H9 (cell line): Measurements from ENCODE around the gene ZNF816. TPM values are rescaled to one million over a fixed set of nuclear protein-coding genes. Genes with fewer than 3 reads are reported as not detected.
"Not testable (repeated sequence)": the region's sequence is repeated elsewhere in the genome, so short reads cannot be mapped to it uniquely, and the experiment has no call there.

Experiments used
- DNase-seq: peaks from one replicate; pipeline ENCODE4 v3.0.0-alpha.2; 2017
- H2AFZ ChIP-seq: one replicate; pipeline ENCODE4 v1.6.1; 2013; ENCODE audit warnings: mild to moderate bottlenecking, low read length, control low read depth, moderate library complexity
- H2AK5ac ChIP-seq: 2 replicates; pipeline ENCODE4 v1.6.1; 2013; ENCODE audit warnings: low read length, control low read depth, mixed read lengths; ENCODE audit not compliant: insufficient read length
- H2BK120ac ChIP-seq: one replicate; pipeline ENCODE4 v1.6.1; 2013; ENCODE audit warnings: low read depth, mild to moderate bottlenecking, low read length, control low read depth, inconsistent platforms; ENCODE audit not compliant: poor library complexity, severe bottlenecking
- H2BK12ac ChIP-seq: 2 replicates; pipeline ENCODE4 v1.6.1; 2013; ENCODE audit warnings: low read length, control low read depth, mixed read lengths, low read depth; ENCODE audit not compliant: insufficient read length
- H2BK15ac ChIP-seq: 2 replicates; pipeline ENCODE4 v1.6.1; 2013; ENCODE audit warnings: low read depth, low read length, control low read depth
- H2BK20ac ChIP-seq: one replicate; pipeline ENCODE4 v1.6.1; 2013; ENCODE audit warnings: low read depth, mild to moderate bottlenecking, low read length, control low read depth, inconsistent platforms; ENCODE audit not compliant: poor library complexity, severe bottlenecking
- H2BK5ac ChIP-seq: 2 replicates; pipeline ENCODE4 v1.6.1; 2013; ENCODE audit warnings: low read length, control low read depth, mixed read lengths; ENCODE audit not compliant: insufficient read length
- H3K14ac ChIP-seq: 2 replicates; pipeline ENCODE4 v1.6.1; 2013; ENCODE audit warnings: low read length, control low read depth; ENCODE audit not compliant: insufficient read depth
- H3K18ac ChIP-seq: 2 replicates; pipeline ENCODE4 v1.6.1; 2013; ENCODE audit warnings: low read depth, mild to moderate bottlenecking, mixed read lengths, low read length, control low read depth; ENCODE audit not compliant: insufficient read length
- H3K23ac ChIP-seq: 2 replicates; pipeline ENCODE4 v1.6.1; 2013; ENCODE audit warnings: low read length, control low read depth, mixed read lengths, low read depth; ENCODE audit not compliant: insufficient read length
- H3K23me2 ChIP-seq: 2 replicates; pipeline ENCODE4 v1.6.1; 2013; ENCODE audit warnings: low read depth, mild to moderate bottlenecking, mixed read lengths, low read length, control low read depth; ENCODE audit not compliant: insufficient read length, poor library complexity, severe bottlenecking
- H3K27ac ChIP-seq: 2 replicates; pipeline ENCODE4 v1.5.1; 2013; ENCODE audit warnings: low read length, control low read depth, mixed read lengths, low read depth; ENCODE audit not compliant: insufficient read length
- H3K27me3 ChIP-seq: 2 replicates; pipeline ENCODE4 v1.6.1; 2013; ENCODE audit warnings: low read length, control low read depth, inconsistent platforms; ENCODE audit not compliant: insufficient read depth
- H3K4ac ChIP-seq: 2 replicates; pipeline ENCODE4 v1.6.1; 2013; ENCODE audit warnings: low read depth, mild to moderate bottlenecking, control low read depth, inconsistent platforms, low read length, moderate library complexity
- H3K4me1 ChIP-seq: 2 replicates; pipeline ENCODE4 v1.6.1; 2013; ENCODE audit warnings: low read length, control low read depth, inconsistent platforms; ENCODE audit not compliant: insufficient read depth
- H3K4me2 ChIP-seq: 2 replicates; pipeline ENCODE4 v1.6.1; 2013; ENCODE audit warnings: low read length, control low read depth, mixed read lengths; ENCODE audit not compliant: insufficient read length, insufficient read depth
- H3K56ac ChIP-seq: 2 replicates; pipeline ENCODE4 v1.6.1; 2013; ENCODE audit warnings: low read depth, mild to moderate bottlenecking, mixed read lengths, low read length, control low read depth; ENCODE audit not compliant: insufficient read length
- H3K79me1 ChIP-seq: 2 replicates; pipeline ENCODE4 v1.6.1; 2013; ENCODE audit warnings: low read depth, mild to moderate bottlenecking, moderate library complexity, low read length, control low read depth, inconsistent platforms; ENCODE audit not compliant: insufficient read depth, poor library complexity, severe bottlenecking
- H3K79me2 ChIP-seq: 2 replicates; pipeline ENCODE4 v1.6.1; 2013; ENCODE audit warnings: low read length, control low read depth, inconsistent platforms; ENCODE audit not compliant: insufficient read depth
- H3K9ac ChIP-seq: 2 replicates; pipeline ENCODE4 v1.6.1; 2013; ENCODE audit warnings: low read length, control low read depth, mixed read lengths; ENCODE audit not compliant: insufficient read length; ENCODE audit errors: extremely low read depth
- H3K9me3 ChIP-seq: one replicate; pipeline ENCODE4 v1.6.1; 2013; ENCODE audit warnings: low read depth, low read length, inconsistent platforms; ENCODE audit not compliant: control insufficient read depth
- H3T11ph ChIP-seq: one replicate; pipeline ENCODE4 v1.6.1; 2013; ENCODE audit warnings: mild to moderate bottlenecking, low read length, control low read depth, inconsistent platforms
- H4K20me1 ChIP-seq: one replicate; pipeline ENCODE4 v1.6.1; 2013; ENCODE audit not compliant: control insufficient read depth, insufficient read length, insufficient read depth
- H4K5ac ChIP-seq: 2 replicates; pipeline ENCODE4 v1.6.1; 2013; ENCODE audit warnings: low read depth, mild to moderate bottlenecking, mixed read lengths, low read length, control low read depth; ENCODE audit not compliant: insufficient read length
- H4K8ac ChIP-seq: replicated peaks from 2 replicates; pipeline ENCODE4 v1.6.1; 2013; ENCODE audit warnings: low read length, control low read depth, mixed read lengths, low read depth; ENCODE audit not compliant: insufficient read length
- H4K91ac ChIP-seq: 2 replicates; pipeline ENCODE4 v1.6.1; 2013; ENCODE audit warnings: low read depth, mild to moderate bottlenecking, moderate library complexity, mixed read lengths, low read length, control low read depth; ENCODE audit not compliant: insufficient read length
- H3K27ac Mint-ChIP-seq, 3 experiments: 2 replicates in 2 of 3; 3 replicates in 1 of 3; pipeline ENCODE4 v1.8.0; 2020 to 2021; ENCODE audit warnings: mixed read lengths in 3 of 3, mild to moderate bottlenecking in 1 of 3, moderate library complexity in 1 of 3
- H3K27me3 Mint-ChIP-seq: 2 replicates; pipeline ENCODE4 v1.8.0; 2021; ENCODE audit warnings: low read depth, mild to moderate bottlenecking, moderate library complexity, mixed read lengths
- H3K36me3 Mint-ChIP-seq, 3 experiments: 2 replicates in 2 of 3; 3 replicates in 1 of 3; pipeline ENCODE4 v1.8.0; 2020 to 2021; ENCODE audit warnings: low read depth in 3 of 3, mixed read lengths in 3 of 3; ENCODE audit not compliant: insufficient read depth in 1 of 3
- H3K4me1 Mint-ChIP-seq, 2 experiments: 2 replicates each; pipeline ENCODE4 v1.8.0; 2020; ENCODE audit warnings: mixed read lengths in 2 of 2
- H3K4me3 Mint-ChIP-seq, 2 experiments: 2 replicates in 1 of 2; 3 replicates in 1 of 2; pipeline ENCODE4 v1.8.0; 2020 to 2021; ENCODE audit warnings: mild to moderate bottlenecking in 2 of 2, mixed read lengths in 2 of 2, moderate library complexity in 1 of 2
- H3K9me3 Mint-ChIP-seq, 2 experiments: 2 replicates in 1 of 2; 3 replicates in 1 of 2; pipeline ENCODE4 v1.8.0; 2020; ENCODE audit warnings: mild to moderate bottlenecking in 2 of 2, mixed read lengths in 2 of 2, moderate library complexity in 1 of 2
- WGBS: extraction: QIAGEN DNeasy Blood & Tissue Kit; methylation state at CpG from one replicate; pipeline ENCODE4 v1.1.7; 2013; ENCODE audit warnings: missing lambda C conversion rate, low lambda C conversion rate, mixed read lengths; ENCODE audit not compliant: insufficient read length; ENCODE audit errors: extremely low coverage; 5-methylcytosine and 5-hydroxymethylcytosine counted together
- total RNA-seq: library from RNA; stranded (reverse); gene quantifications from 2 replicates; pipeline ENCODE4 v1.2.1, GENCODE V29; 2021
- TF ChIP-seq, protein P1 (sequence below): fragments of 200-600 bp; sonication (generic); conservative IDR thresholded peaks from 3 replicates; pipeline ENCODE4 v1.8.0; 2021; ENCODE audit warnings: antibody characterized with exemption, mild to moderate bottlenecking

ZNF816 gene
- total RNA-seq, 1 experiment from 2014 or later: 15.1 TPM

DNA sequence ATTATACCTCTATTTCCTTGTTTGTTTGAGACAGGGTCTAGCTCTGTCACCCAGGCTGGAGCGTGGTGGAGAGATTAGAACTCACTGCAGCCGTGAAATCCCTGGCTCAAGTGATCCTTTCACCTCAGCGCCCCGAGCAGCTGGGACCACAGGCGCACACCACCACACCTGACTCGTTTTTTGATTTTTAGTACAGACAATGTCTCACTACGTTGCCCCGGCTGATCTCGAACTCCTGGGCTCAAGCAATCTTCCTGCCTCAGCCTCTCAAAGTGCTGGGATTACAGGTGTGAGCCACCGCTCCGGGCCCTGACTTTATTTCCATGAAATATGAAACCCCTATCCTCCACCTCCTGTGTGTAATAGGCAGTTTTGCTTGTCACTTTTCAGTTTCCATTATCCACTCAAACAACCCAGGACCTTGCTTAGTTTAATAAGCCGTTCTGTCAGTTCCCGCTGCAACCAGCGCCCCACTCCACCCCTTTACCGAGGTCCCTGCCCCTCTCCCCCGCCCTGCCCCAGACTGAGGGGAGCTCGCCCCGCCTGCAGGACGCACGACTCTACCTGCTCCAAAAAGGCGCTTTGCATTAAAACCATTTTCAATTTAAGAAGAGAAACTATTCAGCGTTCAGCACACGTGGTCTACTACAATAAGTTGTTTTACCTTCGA is 16.9 kb downstream of the ZNF816 start:
- Mint-ChIP-seq H3K27me3 (no peaks in the 10 kb centered on the region), H3K36me3 (peaks cover 25 to 29% (median 27%) of the 10 kb centered on the region in 3 experiments), H3K4me3 (peak overlapping the region; percentile 56 to 75), H3K27ac (peak overlapping the region in 2 of 3 experiments; percentile 74 to 97; a peak in 4 of 7 replicates), H3K9me3 (peaks cover 29 to 30% of the 10 kb centered on the region in 2 experiments), H3K4me1 (peaks cover 34 to 43% of the 10 kb centered on the region in 2 experiments)
- Histone ChIP-seq H3K23ac (no peak overlapping the region), H3K9me3 (peaks cover 24% of the 10 kb centered on the region), H4K91ac (no peak overlapping the region), H3K14ac (no peak overlapping the region), H3K56ac (no peak overlapping the region), H3K4me1 (peaks cover 6% of the 10 kb centered on the region; the same call in 1 of the 2 replicates), H3K27me3 (no peaks in the 10 kb centered on the region), H3K18ac (no peak overlapping the region), H3T11ph (no peak overlapping the region), H3K4me2 (peak overlapping the region; percentile 64), H4K5ac (no peak overlapping the region), H2BK120ac (no peak overlapping the region), H3K79me2 (no peaks in the 10 kb centered on the region), H3K79me1 (no peaks in the 10 kb centered on the region), H3K4ac (no peak overlapping the region), H2BK5ac (no peak overlapping the region), H3K9ac (no peak overlapping the region), H2AFZ (no peak overlapping the region), H4K20me1 (no peaks in the 10 kb centered on the region), H2BK12ac (no peak overlapping the region), H2AK5ac (no peak overlapping the region), H3K23me2 (peaks cover 4% of the 10 kb centered on the region), H2BK20ac (no peak overlapping the region), H4K8ac (no peak overlapping the region), H2BK15ac (no peak overlapping the region), H3K27ac (no peak overlapping the region)
- TF ChIP-seq, protein P1, sequence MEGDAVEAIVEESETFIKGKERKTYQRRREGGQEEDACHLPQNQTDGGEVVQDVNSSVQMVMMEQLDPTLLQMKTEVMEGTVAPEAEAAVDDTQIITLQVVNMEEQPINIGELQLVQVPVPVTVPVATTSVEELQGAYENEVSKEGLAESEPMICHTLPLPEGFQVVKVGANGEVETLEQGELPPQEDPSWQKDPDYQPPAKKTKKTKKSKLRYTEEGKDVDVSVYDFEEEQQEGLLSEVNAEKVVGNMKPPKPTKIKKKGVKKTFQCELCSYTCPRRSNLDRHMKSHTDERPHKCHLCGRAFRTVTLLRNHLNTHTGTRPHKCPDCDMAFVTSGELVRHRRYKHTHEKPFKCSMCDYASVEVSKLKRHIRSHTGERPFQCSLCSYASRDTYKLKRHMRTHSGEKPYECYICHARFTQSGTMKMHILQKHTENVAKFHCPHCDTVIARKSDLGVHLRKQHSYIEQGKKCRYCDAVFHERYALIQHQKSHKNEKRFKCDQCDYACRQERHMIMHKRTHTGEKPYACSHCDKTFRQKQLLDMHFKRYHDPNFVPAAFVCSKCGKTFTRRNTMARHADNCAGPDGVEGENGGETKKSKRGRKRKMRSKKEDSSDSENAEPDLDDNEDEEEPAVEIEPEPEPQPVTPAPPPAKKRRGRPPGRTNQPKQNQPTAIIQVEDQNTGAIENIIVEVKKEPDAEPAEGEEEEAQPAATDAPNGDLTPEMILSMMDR: no peak
- DNase-seq: peak; percentile 73
- no CpG with 5 or more reads among the region's 24 CpGs for WGBS

DNA sequence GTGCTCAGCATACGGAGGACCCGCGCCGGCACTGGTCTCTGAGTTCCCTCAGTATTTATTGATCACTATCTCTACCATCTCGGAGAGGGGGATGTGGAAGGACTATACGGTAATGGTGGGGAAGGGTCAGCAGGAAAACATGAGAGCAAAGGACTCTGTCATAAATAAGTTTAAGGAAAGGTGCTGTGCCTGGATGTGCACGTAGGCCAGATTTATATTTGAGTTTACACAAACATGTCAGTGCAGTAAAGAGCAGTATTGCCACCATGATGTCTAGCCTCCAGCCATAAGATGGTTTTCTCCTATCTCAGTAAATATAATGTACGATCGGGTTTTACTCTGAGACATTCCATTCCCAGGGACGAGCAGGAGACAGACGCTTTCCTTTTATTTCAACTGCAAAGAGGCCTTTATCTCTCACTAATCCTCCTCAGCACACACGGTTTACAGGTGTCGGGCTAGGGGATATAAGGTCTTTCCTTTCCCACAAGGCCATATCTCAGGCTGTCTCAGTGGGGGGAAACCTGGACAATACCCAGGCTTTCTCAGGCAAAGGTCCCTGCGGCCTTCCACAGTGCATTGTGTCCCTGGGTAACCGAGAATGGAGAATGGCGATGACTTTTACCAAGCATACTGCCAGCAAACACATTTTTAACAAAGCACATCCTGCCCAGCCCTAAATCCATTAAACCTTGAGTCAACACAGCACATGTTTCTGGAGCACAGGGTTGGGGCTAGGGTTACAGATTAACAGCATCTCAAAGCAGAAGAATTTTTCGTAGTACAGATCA is 17.8 kb downstream of the ZNF816 start:
- not testable (repeated sequence) for H3K23ac ChIP-seq, H2BK120ac ChIP-seq, H2BK5ac ChIP-seq, H3K27me3 ChIP-seq, H3K4me2 ChIP-seq, H3K27ac ChIP-seq, H3K79me2 ChIP-seq, H4K20me1 ChIP-seq, H2BK12ac ChIP-seq, H2AFZ ChIP-seq, H4K8ac ChIP-seq, H3K4me1 ChIP-seq, H2BK20ac ChIP-seq, H3K79me1 ChIP-seq, H3K4ac ChIP-seq, H3K27me3 Mint-ChIP-seq, H2AK5ac ChIP-seq, H3K23me2 ChIP-seq, H3K56ac ChIP-seq, H2BK15ac ChIP-seq, H3K9ac ChIP-seq, H3T11ph ChIP-seq, H4K91ac ChIP-seq, H4K5ac ChIP-seq, DNase-seq, H3K14ac ChIP-seq
- H3K27ac Mint-ChIP-seq: peak overlapping the region; percentile 48 to 97 (median 68); a peak in 6 of 7 replicates
- H3K4me1 Mint-ChIP-seq: peaks cover 34 to 43% of the 10 kb centered on the region in 2 experiments
- H3K4me3 Mint-ChIP-seq: peak overlapping the region; percentile 1 to 30; a peak in 4 of 5 replicates
- peaks cover 21% of the 10 kb centered on the region in 2 experiments for H3K9me3 Mint-ChIP-seq
- peaks cover 16 to 20% (median 18%) of the 10 kb centered on the region in 3 experiments for H3K36me3 Mint-ChIP-seq
- Histone ChIP-seq H3K18ac (peak overlapping the region; percentile 54), H3K9me3 (peaks cover 15% of the 10 kb centered on the region)
- WGBS: no CpG with 5 or more reads among the region's 17 CpGs
